RCC 7860 (cell line): ENCODE data around the gene MAP3K5.
"Not testable (repeated sequence)": the region's sequence is repeated elsewhere in the genome, so short reads cannot be mapped to it uniquely, and the experiment has no call there.

Experiments
- DNase-seq: peaks from one replicate; pipeline ENCODE4 v3.0.0-alpha.2; 2015; ENCODE audit warnings: low spot score
- FAIRE-seq: peaks from 2 replicates; lab custom pipeline; 2012; peaks lifted over from hg19 to GRCh38; lab: Jason Lieb, UNC

MAP3K5 gene

DNA sequence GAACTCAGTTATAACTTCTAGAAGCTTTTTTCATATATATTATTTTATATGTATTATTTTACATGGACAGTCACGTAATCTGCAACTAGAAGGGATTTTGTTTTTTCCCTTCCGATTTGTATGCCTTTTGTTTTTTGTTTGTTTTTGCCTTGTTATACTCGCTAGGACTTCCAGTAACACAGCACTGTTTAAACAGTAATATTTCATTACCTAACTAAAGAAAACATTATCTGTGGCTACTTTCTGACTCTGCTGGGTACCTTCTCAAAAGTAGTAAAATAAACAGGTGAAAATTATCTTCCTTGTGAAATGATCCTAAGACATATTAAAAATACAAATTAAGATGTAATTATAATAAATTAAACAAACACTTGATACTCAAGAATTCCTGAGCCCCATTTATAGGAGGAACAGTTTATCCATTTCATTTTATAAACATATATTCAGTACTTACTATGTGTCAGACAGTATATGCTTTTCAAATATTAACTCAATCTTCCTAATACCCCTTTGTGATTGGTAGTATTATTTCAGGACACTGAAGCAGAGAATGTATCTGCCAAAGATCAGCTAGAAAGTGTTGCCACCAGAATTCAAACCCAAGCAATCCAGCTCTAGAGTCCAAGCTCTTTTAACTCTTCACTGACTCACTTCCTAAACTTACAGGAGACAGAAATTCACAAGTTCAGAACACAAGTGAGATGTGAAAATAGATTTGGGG lies 65.3 kb downstream of the MAP3K5 start:
- DNase-seq (no peak), FAIRE-seq (no peak)

DNA sequence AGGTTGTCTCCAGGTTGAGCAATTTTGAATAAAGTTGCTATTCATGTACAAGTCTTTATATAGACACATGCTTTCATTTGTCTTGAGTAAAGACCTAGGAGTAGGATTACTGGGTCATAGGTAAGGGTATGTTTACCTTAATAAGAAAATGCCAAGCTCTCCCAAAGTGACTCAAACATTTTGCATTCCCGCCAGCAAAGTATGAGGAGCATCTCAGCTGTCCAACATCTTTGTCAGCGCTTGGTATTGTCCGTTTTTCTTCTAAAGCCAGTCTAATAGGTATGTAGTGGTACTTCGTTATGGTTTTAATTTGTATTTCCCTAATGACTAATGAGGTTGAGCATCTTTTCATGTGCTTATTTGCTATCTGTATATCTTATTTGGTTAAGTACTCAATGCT lies 67.2 kb downstream of the MAP3K5 start:
- FAIRE-seq (no peak), DNase-seq (no peak)

DNA sequence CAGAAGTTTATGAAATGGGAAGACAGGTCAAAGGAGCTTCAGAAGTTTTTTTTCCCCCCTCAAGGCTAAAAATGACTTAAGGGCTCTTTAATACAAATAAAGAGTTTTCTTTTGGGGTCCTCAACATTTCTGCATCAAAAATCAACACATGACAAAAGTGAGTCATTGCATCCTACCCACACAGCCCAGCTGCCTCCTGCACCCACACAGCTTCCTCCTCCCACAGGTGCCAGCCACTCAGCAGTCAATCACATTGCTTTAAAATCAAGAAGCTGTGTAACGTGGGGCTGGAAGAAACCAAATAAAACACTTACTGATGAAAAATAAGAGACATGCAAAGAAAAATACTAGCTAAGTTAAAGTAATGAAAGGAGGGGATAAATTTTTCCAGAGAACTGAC lies 68.5 kb downstream of the MAP3K5 start:
- DNase-seq = no peak
- no peak for FAIRE-seq

DNA sequence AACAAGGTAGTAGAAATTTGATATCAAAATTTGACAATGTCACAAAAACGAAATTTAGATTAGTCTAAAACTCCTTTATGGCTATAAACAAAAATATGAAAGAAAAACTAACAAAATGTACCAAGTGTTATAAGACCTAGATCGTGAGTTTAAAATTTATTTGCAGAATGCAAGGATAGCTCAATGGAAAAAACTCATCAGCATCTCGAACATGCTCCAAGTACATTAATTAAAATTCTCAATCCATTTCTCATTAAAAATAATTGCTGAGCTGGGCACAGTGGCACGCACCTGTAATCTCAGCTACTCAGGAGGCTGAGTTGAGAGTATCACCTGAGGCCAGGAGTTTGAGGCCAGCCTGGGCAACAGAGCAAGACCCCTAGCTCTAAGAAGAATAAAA lies 70.8 kb downstream of the MAP3K5 start:
- DNase-seq (no peak), FAIRE-seq (no peak)

DNA sequence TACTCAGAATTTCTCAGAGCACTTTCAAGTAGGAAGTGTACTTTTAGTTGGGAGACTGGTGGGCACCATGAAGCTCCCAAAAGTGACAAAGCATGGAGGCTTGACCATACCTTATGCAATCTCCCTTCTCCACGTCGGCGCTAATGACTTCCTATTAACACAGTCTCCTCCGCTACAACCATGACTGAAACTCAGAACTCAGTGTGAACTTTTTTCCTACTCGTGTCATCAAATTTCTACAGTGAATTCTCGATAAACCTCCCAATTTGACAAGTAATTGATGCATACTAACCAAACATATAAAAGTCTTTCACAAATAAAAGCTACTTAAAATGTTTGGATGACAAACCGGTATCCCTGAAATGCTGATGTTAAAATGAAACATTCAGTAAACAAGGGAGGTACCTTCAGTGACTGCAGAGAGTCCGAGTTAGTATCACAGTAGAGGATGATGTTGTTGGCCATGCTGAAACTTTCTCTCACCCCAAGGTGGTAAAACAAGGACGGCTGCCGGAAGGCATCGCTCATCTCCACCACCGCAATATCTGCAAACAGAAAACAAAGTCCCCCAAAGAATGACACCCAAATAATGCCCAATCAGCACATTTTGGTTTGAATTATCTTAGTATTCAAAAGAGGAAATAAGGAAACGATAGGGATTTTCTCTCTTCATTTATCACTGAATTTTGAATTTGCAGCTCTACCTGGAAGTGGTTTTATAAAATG lies 72.1 kb downstream of the MAP3K5 start:
- FAIRE-seq = no peak
- no peak for DNase-seq

DNA sequence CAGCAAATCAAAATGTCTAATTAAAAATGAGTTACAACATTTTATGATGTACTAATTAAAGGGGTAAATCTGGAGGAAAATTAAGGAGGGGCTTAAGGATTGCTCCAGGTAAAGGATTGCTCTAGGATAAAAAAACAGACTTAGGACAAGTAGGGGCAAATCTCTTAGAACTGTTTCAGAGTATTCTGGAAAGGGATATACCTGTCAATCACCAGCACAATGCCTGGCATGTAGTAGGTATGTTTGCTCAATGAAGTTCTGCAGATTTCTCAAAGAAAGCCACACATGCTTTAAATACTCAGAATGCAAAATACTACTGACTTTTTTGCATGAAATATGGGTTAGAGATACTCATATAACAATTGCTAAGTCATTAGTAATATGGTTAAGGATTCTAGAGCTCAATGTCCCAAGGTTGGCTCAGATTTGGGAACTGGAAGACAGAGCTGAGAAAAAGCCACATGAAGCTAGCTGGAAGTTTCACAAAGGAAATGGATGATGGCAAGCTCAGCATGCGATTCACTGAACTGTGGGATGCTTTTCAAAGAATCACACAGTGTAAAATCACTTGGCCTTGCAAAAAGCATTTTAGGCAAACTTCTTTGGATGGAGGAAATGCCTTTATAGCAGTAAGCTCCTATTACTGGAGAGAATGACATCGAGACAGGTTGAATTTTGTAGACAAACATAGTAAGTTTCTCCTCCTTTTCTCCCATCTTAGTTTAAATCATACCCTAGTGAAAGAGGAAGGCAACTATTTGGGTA lies 72.8 kb downstream of the MAP3K5 start:
- FAIRE-seq (no peak), DNase-seq (no peak)

DNA sequence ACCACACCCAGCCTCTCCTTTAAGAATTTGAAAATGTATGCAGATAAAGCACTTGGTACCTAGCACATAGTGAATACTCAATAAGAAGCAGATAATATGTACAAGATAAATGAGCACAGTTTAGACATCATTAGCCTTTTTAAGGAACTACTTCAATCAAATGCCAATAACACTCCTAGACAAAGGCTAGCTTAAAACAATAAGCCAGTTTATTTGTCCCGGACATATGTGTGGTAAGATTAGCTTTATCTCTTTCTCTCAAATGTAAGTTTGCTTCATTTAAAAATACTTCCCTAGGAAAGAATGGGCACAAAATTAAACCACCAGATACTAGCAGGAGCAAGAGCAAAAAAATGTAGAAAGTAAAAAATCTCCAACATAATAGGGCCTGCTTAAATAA lies 73.8 kb downstream of the MAP3K5 start:
- no peak for FAIRE-seq
- no peak for DNase-seq

DNA sequence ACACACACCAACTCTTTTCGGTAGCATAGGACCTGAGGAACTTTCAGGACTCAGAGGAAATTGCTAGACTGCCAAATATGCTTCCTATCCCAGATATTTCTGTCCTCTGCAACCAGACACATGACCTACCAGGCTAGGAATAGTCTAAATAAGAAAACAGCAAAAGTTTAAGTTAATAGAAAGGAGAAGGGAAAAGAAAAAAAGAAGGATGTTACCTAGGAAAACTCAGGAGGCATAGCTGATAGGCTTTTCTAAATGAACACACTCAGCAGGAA lies 74.6 kb downstream of the MAP3K5 start:
- FAIRE-seq = no peak
- DNase-seq = no peak

DNA sequence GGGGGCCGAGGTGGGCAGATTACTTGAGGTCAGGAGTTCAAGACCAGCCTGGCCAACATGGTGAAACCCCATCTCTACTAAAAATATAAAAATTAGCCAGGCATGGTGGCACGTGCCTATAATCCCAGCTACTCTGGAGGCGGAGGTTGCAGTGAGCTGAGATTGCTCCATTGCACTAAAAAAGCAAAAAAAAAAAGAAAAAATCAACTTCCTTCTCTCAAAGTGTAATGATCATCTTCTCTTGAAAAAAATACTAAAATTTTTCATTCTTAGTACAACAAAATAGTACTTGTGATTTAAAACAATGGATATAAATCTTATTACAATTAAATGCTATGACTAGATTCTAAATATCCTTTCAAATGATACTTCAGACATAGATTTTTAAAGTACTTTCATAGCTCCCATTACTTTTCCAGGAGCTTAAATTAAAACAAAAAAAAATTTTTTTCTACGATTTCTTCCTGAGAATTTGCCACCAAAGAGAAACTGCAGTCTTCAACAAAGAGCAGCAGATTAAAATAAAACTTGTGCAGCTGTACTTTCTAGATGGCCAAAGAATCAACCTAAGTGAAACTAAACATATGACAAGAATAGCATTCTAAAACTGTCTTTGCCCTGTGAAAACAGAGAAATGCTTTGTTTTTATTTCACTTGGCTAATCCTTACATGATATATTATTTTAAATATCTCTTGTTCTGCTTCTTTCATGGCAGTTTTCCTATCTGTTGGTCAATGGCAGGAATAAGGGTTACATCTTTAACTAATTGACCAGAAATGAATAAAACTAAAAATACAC lies 75.2 kb downstream of the MAP3K5 start:
- FAIRE-seq = no peak
- no peak for DNase-seq

DNA sequence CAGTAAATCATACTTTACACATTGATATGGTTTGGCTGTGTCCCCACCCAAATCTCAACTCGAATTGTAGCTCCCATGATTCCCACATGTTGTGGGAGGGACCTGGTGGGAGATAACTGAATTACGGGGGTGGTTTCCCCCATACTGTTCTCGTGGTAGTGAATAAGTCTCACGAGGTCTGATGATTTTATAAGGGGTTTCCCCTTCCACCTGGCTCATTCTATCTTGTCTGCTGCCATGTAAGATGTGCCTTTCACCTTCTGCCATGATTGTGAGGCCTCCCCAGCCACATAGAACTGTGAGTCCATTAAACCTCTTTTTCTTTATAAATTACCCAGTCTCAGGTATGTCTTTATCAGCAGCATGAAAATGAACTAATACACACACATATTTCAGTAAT lies 79.6 kb downstream of the MAP3K5 start:
- not testable (repeated sequence) for DNase-seq, FAIRE-seq

DNA sequence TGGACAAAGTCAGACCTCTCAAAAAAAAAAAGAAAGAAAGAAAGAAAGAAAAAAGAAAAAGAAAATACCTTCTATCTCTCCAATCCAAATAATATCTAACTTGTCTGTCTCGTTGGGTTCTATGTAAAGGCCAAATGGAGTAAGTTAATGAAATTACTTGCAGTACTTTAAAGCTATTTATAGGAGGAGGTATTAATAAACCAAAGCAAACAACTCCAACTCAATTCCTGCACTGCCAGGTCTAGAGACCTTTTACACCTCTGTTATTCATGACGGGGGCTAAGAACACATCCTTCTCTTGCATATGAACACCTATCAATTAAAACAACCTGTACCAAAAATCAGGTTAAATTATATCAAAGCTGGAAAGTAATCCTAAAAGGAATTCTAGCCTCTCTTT lies 80.6 kb downstream of the MAP3K5 start:
- no peak for DNase-seq
- FAIRE-seq = no peak

DNA sequence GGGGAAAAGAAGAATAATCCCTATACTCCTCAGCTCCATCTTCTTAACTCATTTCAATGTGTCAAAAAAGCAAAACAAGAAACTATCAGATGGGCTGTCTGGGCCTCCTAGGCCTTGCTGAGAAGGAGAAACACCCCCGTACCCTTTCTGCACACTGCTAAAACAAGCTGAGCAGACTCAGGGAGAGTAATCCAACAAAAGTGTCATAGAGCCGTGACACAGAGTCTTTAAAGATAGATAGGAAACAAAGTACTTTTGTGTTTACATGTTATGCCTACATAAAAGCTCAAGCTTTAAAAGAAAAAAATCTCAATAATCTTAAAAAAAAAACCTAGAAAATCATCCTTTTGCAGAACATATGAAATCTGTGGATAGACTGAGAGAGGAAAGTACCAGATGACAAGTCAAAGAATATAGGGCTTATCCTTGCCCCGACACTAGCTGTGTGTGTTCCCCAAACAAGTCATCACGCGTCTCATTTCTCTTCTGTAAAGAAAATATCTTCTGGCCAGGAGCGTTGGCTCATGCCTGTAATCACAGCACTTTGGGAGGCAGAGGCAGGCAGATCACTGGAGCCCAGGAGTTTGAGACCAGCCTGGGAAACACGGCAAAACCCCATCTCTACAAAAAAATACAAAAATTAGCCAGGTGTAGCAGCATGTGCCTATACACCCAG lies 81.3 kb downstream of the MAP3K5 start:
- DNase-seq = no peak
- no peak for FAIRE-seq

DNA sequence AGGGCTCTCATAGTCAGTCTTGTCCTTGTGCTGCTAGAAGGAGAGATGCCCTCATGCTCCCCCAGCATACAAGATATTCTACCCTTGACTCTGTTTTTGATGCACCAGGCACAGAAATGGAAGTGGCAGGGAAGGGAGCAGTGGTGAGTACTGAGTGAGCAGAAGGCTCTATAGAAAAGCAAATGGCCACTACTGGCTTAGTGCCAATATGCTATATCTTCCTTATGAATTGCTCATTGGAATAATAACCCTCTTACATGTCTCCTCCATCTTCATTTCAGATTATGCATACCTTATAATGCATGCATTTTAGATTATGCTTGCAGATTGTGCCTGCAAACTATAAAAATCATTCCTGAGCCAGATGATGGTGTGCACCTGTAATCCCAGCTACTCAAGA lies 82.8 kb downstream of the MAP3K5 start:
- no peak for FAIRE-seq
- DNase-seq = no peak

DNA sequence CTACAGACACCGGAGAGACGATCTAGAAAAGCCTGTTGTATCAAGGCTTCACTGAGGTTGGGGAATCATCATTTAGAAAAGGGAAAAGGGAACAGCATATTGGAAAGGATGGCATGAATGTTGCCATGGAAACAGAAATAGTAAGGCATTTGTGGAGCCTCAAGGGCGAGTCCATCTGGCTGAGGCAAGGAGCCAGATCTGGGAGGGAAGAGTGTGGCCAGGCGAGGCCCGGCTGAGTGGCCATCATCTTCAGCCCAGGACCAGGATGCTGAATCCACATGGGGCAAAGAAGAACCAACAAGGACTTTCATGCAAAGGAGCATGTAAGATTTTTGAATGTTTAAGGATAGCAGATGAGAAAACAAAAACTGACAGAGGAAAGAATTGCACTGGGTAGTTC lies 85.8 kb downstream of the MAP3K5 start:
- DNase-seq = no peak
- no peak for FAIRE-seq

DNA sequence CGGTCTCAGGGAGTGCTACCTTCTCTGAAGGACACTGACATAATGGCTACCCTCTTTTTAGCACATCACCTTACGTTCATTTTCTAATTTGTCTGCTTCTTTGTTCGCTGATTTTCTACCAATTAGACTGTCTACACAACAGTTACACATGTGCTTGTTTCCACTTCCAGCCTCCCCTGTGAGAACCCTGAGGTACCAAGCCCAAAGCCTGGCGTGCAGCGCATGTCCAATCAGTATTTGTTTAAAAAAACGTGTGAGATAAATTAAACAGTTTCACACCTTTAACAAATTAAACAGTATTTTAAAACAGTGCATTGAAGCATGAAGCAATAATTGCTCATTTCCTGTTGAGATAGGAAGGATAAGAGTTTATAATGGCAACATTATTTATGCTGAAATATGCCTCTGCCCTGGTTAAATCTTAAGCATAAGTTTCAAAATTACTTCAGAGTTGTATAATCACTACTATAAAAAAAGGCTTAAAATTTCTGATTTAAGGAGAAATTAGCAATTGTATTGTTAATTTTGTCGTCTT lies 88.9 kb downstream of the MAP3K5 start:
- DNase-seq (no peak), FAIRE-seq (no peak)

DNA sequence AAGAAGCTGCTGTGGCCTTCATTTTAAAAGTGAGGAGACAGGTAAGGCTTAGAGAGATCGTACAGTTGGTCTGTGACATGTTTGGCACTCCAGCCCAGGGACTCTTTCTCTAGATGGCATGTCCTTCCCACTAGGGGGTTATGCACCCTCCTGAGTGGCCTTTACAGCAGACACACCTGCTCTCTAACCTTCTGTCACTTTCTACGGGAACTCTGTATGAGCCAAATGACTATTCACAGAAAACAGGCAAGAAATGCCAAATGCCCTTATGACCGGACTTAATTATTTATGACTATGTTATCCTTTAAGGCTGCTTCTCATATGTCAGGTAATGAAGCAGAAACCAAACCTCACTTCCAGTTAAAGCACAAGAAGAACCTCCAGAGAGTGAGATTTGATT lies 91.2 kb downstream of the MAP3K5 start:
- FAIRE-seq = no peak
- DNase-seq = no peak

DNA sequence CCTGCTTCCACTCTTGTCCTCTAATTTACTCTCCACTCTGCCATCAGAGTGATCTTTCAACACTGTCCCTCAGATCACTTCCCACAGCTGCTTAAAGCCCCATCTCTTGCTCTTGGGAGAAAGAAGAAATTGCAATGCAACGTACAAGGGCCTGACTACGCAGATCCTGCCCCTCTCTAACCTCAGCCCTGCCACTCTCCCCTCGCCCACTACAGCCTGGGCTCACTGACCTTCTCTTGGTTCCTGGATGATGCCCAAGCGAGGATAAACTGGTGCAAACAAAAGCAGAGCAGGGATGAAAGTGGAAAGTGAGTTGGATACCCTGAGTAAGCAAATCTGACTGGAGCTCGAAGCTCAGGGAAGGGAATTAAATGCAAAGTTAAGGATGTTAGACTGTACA lies 92.9 kb downstream of the MAP3K5 start:
- FAIRE-seq (no peak), DNase-seq (no peak)

DNA sequence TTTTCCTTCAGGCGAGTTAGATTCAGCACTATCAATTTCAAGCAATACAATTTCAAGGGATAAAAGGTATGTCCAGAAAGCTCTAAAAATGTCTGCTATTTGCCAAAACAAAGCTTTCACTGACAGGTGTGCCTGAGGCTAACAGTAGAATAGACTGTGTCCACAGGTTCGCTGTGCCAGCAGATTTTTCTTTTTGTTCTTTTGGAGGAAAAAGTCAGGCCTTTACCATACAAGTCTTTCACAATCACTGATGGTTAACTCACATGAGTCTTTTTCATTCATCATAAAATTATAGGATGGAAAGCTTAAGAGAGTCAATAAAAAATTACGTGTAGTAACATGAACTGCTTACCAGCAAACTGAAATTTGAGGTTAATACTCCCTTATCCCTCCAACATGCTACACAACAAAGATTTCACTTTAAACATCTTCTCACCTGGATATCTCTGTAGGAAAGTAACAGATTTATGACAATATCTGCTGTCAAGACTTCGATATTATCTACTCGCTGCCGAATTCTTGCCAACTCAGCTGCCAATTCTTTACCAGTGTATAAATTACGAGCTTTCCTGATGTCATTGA lies 95.4 kb downstream of the MAP3K5 start:
- FAIRE-seq (no peak), DNase-seq (no peak)

DNA sequence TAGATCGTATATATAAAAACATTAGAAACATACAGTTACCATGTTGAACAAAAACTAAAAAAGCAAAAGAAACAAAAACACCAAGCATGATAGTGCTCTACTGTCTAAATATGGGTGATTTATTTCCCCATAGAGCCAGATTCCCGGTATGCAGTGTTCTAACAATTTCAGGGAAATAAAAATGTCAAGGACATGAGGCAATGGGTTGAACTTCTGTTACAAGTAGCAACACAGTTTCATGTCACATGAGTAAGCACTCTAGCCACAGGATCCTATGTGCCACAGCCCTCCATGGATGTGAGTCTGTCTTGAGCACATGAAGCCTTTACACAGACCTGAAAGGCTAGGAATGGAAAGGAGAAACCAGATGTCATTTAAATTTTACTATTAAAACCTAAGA lies 96.0 kb downstream of the MAP3K5 start:
- DNase-seq (no peak), FAIRE-seq (no peak)

DNA sequence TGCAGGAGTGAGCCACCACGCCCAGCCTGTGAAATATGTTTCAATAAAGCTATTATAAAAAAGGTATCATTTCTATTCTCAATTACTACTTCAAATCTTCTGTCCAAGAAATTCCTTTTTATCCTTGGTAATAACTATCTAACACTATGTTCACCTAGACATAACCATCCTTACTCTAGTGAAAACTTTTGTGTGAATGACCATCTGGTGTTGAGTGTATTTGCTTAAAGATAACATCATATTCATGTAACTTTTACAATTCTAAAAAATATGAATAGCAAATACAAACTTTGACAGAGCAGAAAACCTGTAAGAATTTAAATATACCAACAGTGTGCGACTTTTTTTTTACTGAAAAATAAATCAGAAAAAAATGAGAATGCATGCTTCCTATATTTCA lies 96.9 kb downstream of the MAP3K5 start:
- FAIRE-seq = no peak
- no peak for DNase-seq
